Mesendoderm (in vitro differentiated cells): ENCODE measurements around the gene MRPL21.

Experiments
- DNase-seq: peaks from one replicate; pipeline ENCODE4 v3.0.0; 2013
- H2AK5ac ChIP-seq: 2 replicates; pipeline ENCODE4 v1.6.1; 2013; ENCODE audit warnings: low read length, inconsistent platforms
- H2BK120ac ChIP-seq: 2 replicates; pipeline ENCODE4 v1.6.1; 2013; ENCODE audit warnings: low read depth, mild to moderate bottlenecking, low read length, moderate library complexity, mixed read lengths
- H2BK15ac ChIP-seq: replicated peaks from 2 replicates; pipeline ENCODE4 v1.6.1; 2013; ENCODE audit warnings: low read depth, mild to moderate bottlenecking, moderate library complexity
- H2BK5ac ChIP-seq: 2 replicates; pipeline ENCODE4 v1.6.1; 2013; ENCODE audit warnings: low read length, inconsistent platforms
- H3K18ac ChIP-seq: 2 replicates; pipeline ENCODE4 v1.6.1; 2013; ENCODE audit warnings: mild to moderate bottlenecking, low read length, mixed read lengths
- H3K23ac ChIP-seq: one replicate; pipeline ENCODE4 v1.6.1; 2013; ENCODE audit warnings: low read length
- H3K27ac ChIP-seq: 2 replicates; pipeline ENCODE4 v1.5.1; 2013; ENCODE audit warnings: low read depth, mild to moderate bottlenecking, inconsistent platforms, low read length, moderate library complexity
- H3K27me3 ChIP-seq: 2 replicates; pipeline ENCODE4 v1.6.1; 2013; ENCODE audit warnings: low read length, control low read depth, mild to moderate bottlenecking, inconsistent platforms; ENCODE audit not compliant: insufficient read depth, poor library complexity
- H3K36me3 ChIP-seq: 2 replicates; pipeline ENCODE4 v1.6.1; 2013; ENCODE audit warnings: low read length, inconsistent platforms; ENCODE audit not compliant: control insufficient read depth, insufficient read depth
- H3K4ac ChIP-seq: one replicate; pipeline ENCODE4 v1.6.1; 2013; ENCODE audit warnings: low read depth, mild to moderate bottlenecking, low read length, moderate library complexity
- H3K4me1 ChIP-seq: 2 replicates; pipeline ENCODE4 v1.6.1; 2013; ENCODE audit warnings: low read depth, low read length, inconsistent platforms; ENCODE audit not compliant: control insufficient read depth
- H3K4me2 ChIP-seq: 2 replicates; pipeline ENCODE4 v1.6.1; 2013; ENCODE audit warnings: low read length
- H3K4me3 ChIP-seq: 2 replicates; pipeline ENCODE4 v1.5.1; 2013; ENCODE audit warnings: mild to moderate bottlenecking, low read length
- H3K56ac ChIP-seq: one replicate; pipeline ENCODE4 v1.6.1; 2013; ENCODE audit warnings: low read length
- H3K79me1 ChIP-seq: 2 replicates; pipeline ENCODE4 v1.6.1; 2013; ENCODE audit warnings: low read length, inconsistent platforms
- H3K79me2 ChIP-seq: 2 replicates; pipeline ENCODE4 v1.6.1; 2013; ENCODE audit warnings: mild to moderate bottlenecking, low read length; ENCODE audit not compliant: control insufficient read depth, insufficient read depth
- H3K9ac ChIP-seq: 2 replicates; pipeline ENCODE4 v1.6.1; 2013; ENCODE audit warnings: low read length, inconsistent platforms
- H4K5ac ChIP-seq: one replicate; pipeline ENCODE4 v1.6.1; 2013; ENCODE audit warnings: low read length
- H4K8ac ChIP-seq: one replicate; pipeline ENCODE4 v1.6.1; 2013; ENCODE audit warnings: low read depth, mild to moderate bottlenecking, control low read depth, low read length, moderate library complexity
- WGBS: extraction: QIAGEN DNeasy Blood & Tissue Kit; methylation state at CpG from one replicate; pipeline ENCODE4 v1.1.7; 2013; ENCODE audit warnings: low lambda C conversion rate, missing lambda C conversion rate; ENCODE audit not compliant: insufficient coverage; ENCODE audit errors: extremely low coverage; 5-methylcytosine and 5-hydroxymethylcytosine counted together

The MRPL21 gene

DNA sequence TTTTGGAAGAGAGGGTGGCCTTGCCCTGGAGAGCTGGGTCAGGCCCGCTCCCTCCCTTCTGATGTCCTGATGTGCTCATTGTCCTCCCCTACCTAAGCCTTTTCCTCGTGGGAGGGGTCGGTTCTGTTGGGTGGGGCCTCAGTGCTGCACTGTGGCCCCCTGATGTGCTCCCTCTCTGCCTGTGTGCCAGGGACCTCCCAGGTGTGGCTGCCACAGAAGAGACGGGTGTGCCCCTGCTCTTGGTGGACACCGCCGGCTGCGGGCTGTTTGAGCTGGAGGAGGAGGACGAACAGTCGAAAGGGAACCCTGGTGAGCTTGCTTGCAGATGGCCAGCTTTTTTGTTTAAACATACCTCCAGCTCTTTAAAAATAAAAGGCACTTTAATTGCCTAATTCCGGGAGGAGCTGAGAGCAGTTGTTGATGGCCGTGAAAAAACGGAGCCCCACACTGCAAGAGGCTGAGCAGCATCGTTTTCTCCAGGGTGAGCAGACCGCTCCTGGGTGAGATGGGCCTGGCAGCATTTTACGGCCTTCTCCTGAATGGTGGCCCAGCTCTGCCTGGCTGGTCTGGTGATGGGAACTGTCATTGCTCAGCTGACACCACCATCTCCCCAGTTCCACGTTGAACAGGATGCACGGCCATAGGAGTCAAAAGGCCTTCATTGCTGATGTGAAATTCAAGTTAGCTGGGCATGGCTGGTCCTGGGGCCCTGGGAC, 30.1 kb upstream of the MRPL21 start:
- Histone ChIP-seq H3K79me1 (no peaks in the 10 kb centered on the region), H3K18ac (no peak overlapping the region), H2BK5ac (no peak overlapping the region), H3K9ac (no peak overlapping the region), H3K23ac (no peak overlapping the region), H3K4ac (no peak overlapping the region), H3K4me1 (no peaks in the 10 kb centered on the region), H3K27ac (no peak overlapping the region), H4K8ac (no peak overlapping the region), H3K36me3 (peaks cover 8% of the 10 kb centered on the region), H4K5ac (no peak overlapping the region), H2BK120ac (no peak overlapping the region), H2BK15ac (no peak overlapping the region), H3K56ac (no peak overlapping the region), H3K4me2 (no peak overlapping the region), H3K79me2 (no peaks in the 10 kb centered on the region), H2AK5ac (no peak overlapping the region), H3K4me3 (no peak overlapping the region), H3K27me3 (no peaks in the 10 kb centered on the region)
- no peak for DNase-seq
- WGBS, result no CpG with 5 or more reads among the region's 17 CpGs

DNA sequence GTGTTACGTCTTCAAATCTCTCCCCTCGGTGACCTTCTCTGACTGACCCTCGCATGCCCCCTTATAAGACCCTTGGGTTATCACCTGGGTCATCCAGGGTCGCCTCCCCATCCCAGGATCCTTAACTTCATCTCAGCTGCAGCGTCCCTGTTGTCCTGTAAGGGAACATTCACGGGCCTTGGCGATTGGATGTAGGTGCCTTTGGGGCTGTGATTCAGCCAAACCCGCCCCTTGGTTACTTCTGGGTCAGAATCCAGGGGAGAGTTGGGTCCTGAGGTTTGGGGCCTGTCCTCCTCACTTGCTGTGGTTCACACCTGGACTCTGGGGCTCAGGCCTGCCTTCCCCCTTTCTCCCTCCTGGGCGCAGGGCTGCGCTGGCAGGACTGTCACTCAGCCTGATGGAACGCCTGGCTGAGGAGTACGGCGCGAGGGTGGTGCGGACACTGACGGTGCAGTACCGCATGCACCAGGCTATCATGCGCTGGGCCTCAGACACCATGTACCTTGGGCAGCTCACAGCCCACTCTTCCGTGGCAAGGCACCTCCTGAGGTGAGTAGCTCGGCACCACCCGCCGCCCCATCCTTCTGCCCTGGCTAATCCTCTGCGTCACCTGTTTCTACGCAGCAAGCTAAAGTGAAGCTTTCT, 29.4 kb upstream of the MRPL21 start:
- H4K5ac ChIP-seq, result no peak overlapping the region
- no peaks in the 10 kb centered on the region for H3K79me2 ChIP-seq
- no peak for DNase-seq
- H2BK15ac ChIP-seq, result no peak overlapping the region
- H2AK5ac ChIP-seq, result no peak overlapping the region
- H3K36me3 ChIP-seq, result peaks cover 5% of the 10 kb centered on the region
- H2BK120ac ChIP-seq, result no peak overlapping the region
- H3K9ac ChIP-seq, result no peak overlapping the region
- WGBS, result no CpG with 5 or more reads among the region's 24 CpGs
- H3K4me3 ChIP-seq, result no peak overlapping the region
- H3K18ac ChIP-seq, result no peak overlapping the region
- H4K8ac ChIP-seq, result no peak overlapping the region
- no peak overlapping the region for H3K4ac ChIP-seq
- no peaks in the 10 kb centered on the region for H3K79me1 ChIP-seq
- H3K4me2 ChIP-seq, result no peak overlapping the region
- H3K27me3 ChIP-seq, result no peaks in the 10 kb centered on the region
- H3K56ac ChIP-seq, result no peak overlapping the region
- no peak overlapping the region for H2BK5ac ChIP-seq
- no peaks in the 10 kb centered on the region for H3K4me1 ChIP-seq
- no peak overlapping the region for H3K27ac ChIP-seq
- no peak overlapping the region for H3K23ac ChIP-seq

DNA sequence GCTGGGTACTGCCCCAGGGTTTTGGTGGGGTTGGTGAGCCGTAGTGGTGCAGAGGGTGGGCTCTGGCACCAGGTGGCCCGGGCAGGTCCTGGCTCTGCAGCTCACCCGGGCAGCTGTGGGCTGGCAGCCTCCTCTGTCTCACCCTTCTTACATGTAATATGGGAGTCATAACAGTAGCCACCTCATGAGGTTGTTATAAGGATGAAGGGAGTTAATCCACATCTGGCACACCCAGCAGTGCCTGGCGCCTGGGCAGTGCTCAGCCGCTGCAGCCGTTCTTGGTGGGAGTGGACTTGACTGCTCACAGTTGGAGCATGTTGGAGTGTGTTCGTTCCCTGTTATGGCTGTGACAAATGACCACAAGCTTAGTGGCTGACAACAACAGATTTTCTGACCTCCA, 28.7 kb upstream of the MRPL21 start:
- H2BK120ac ChIP-seq, result no peak overlapping the region
- H4K8ac ChIP-seq, result no peak overlapping the region
- H3K4ac ChIP-seq, result no peak overlapping the region
- no CpG with 5 or more reads among the region's 7 CpGs for WGBS
- no peak overlapping the region for H2AK5ac ChIP-seq
- no peak overlapping the region for H3K56ac ChIP-seq
- H3K36me3 ChIP-seq, result peaks cover 4% of the 10 kb centered on the region
- DNase-seq, result no peak
- no peak overlapping the region for H2BK15ac ChIP-seq
- H3K79me2 ChIP-seq, result no peaks in the 10 kb centered on the region
- no peaks in the 10 kb centered on the region for H3K4me1 ChIP-seq
- H3K18ac ChIP-seq, result no peak overlapping the region
- H3K23ac ChIP-seq, result no peak overlapping the region
- no peaks in the 10 kb centered on the region for H3K27me3 ChIP-seq
- H2BK5ac ChIP-seq, result no peak overlapping the region
- H3K4me2 ChIP-seq, result no peak overlapping the region
- no peak overlapping the region for H3K27ac ChIP-seq
- no peak overlapping the region for H4K5ac ChIP-seq
- no peak overlapping the region for H3K9ac ChIP-seq
- H3K79me1 ChIP-seq, result no peaks in the 10 kb centered on the region
- no peak overlapping the region for H3K4me3 ChIP-seq

DNA sequence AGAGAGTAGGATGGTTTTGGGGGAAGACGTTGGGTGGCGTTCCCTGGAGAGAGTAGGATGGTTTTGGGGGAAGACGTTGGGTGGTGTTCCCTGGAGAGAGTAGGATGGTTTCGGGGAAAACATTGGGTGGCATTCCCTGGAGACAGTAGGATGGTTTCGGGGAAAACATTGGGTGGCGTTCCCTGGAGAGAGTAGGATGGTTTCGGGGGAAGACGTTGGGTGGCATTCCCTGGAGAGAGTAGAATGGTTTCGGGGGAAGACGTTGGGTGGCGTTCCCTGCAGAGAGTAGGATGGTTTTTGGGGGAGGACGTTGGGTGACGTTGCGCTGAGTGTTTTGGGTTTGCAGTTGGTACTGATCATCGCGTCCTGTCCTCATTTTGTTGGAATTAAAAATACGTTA, 28.3 kb upstream of the MRPL21 start:
- Histone ChIP-seq H3K4me3 (no peak overlapping the region), H3K18ac (no peak overlapping the region), H4K8ac (no peak overlapping the region), H2BK15ac (no peak overlapping the region), H2AK5ac (no peak overlapping the region), H3K4me1 (no peaks in the 10 kb centered on the region), H3K23ac (no peak overlapping the region), H3K9ac (no peak overlapping the region), H3K79me1 (no peaks in the 10 kb centered on the region), H3K4me2 (no peak overlapping the region), H3K27ac (no peak overlapping the region), H3K27me3 (no peaks in the 10 kb centered on the region), H2BK5ac (no peak overlapping the region), H3K56ac (no peak overlapping the region), H3K36me3 (peaks cover 3% of the 10 kb centered on the region), H2BK120ac (no peak overlapping the region), H3K4ac (no peak overlapping the region), H3K79me2 (no peaks in the 10 kb centered on the region), H4K5ac (no peak overlapping the region)
- 100% methylated on average over 4 of the region's 17 CpGs for WGBS
- DNase-seq, result no peak

DNA sequence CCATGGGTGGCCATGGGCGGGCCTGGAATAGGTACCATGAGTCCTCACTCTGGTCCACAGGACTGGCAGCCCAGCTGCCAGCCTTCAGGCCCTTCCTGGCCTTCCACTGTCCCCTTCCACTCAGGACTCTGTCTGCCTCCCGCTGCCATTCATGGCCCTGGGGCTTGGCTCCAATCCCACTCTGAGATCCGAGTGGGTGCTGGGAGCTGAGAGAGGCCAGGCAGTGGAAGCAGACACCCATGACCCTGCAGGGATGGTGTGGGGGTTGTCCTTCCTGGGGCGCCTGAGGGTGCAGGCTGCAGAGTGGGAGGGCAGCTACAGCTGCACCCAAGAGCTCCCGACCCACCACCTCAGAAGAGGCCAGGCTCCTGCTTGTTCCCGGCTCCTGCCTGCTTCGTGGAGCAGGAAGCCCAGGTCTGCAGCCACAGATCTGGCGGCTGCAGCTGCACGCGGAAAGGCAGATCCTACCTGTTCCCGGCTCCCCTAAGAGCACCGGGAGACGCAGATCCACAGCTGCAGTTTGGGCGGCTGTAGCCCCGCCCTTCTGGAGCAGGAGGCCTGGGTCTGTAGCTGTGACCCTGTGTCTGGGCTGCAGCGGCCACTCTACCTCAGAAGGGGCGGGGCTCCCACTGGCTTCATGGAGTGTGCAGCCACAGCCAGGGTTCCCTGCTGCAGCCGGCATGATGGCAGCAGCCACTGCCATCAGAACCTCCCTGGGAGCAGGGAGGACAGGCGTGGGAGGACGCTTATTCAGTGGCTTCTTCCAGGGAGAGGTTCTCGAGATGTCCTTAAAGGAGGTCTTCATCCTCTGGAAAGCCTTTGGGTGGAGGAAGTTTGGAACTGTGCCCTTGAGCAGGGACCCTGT, 27.6 kb upstream of the MRPL21 start:
- H3K23ac ChIP-seq, result no peak overlapping the region
- no peak overlapping the region for H4K8ac ChIP-seq
- DNase-seq, result no peak
- no peaks in the 10 kb centered on the region for H3K4me1 ChIP-seq
- no peak overlapping the region for H3K56ac ChIP-seq
- H3K27me3 ChIP-seq, result no peaks in the 10 kb centered on the region
- no peak overlapping the region for H3K4me2 ChIP-seq
- no peak overlapping the region for H3K9ac ChIP-seq
- no peaks in the 10 kb centered on the region for H3K79me2 ChIP-seq
- no peak overlapping the region for H2BK5ac ChIP-seq
- H3K27ac ChIP-seq, result no peak overlapping the region
- no peak overlapping the region for H3K4me3 ChIP-seq
- no peak overlapping the region for H4K5ac ChIP-seq
- no peaks in the 10 kb centered on the region for H3K79me1 ChIP-seq
- no peak overlapping the region for H3K4ac ChIP-seq
- no peak overlapping the region for H2AK5ac ChIP-seq
- no peak overlapping the region for H3K18ac ChIP-seq
- no CpG with 5 or more reads among the region's 21 CpGs for WGBS
- H2BK15ac ChIP-seq, result no peak overlapping the region
- H3K36me3 ChIP-seq, result peaks cover 3% of the 10 kb centered on the region
- no peak overlapping the region for H2BK120ac ChIP-seq
